Activated CD8-positive, alpha-beta memory T cell treated with anti-CD3 and anti-CD28 coated beads for 4 hours (primary cell): ENCODE data around the gene CAMK1D.
"Not testable (repeated sequence)": the region's sequence is repeated elsewhere in the genome, so short reads cannot be mapped to it uniquely, and the experiment has no call there.

ENCODE experiments used
- DNase-seq, 2 donors: peaks; one replicate each; pipeline ENCODE4 v3.0.0-alpha.2; 2020; ENCODE audit warnings: low read depth in 2 of 2

CAMK1D gene

DNA sequence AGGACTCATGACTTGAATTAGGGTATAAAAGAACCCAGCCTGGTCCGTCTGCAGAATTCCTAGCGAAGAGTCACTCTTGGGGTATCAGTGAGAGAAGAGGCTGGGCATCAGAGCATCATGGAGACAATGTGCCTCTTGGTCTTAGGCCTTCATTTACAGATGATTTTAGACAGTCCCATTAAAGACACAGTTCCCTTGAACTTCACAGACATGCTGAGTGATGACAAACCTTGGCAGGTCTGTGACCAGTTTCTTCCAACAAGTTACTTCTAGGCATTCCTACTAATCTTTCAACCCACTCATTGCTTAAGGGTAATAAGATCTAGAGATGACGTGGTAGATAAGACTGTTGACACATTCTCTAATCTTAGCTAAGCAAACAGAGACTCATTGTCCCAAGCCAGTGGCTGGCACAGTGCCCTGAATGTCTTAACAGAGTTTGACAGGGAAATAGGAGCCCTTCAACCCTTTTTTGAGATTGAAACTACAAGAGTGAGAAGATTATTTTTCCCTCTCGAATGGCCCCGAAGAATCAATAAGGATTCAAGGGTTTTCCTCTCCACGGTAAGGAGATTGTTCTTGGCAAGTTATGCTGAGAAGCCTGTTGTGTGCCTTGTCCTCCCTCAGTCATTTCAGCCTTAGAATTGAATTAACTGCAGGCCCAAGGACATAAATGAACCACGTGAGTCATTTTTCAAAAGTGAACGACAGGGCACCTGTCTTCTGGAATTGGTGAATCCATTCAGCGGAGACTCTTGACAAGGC is 371.1 kb downstream of the CAMK1D start:
- DNase-seq = no peak

DNA sequence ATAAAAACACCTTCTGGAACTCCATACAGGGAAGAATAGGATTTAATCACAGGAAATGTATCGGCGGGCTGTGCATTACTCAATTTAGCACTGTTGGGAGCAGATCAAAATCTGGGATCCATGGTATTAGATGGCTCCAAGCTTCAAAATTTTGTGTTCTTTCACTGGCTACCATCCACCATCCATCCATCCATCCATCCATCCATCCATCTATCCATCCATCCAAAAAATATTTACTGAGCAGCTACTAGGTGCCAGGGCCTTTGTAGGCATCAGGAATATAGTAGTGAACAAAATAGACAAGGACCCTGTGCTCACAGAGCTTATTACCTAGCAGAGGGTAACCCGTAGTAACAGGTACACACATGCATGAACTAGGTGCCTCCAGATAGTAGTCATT is 372.0 kb downstream of the CAMK1D start:
- no peak for DNase-seq

GRCh38 chr10:12723220-12723619 is 373.9 kb downstream of the CAMK1D start:
- no peak for DNase-seq

- DNase-seq = no peak
Observed at GRCh38 chr10:12724807-12725579, 375.6 kb downstream of the CAMK1D start.

GRCh38 chr10:12725580-12725888 is 376.2 kb downstream of the CAMK1D start:
- DNase-seq = not testable (repeated sequence)

DNA sequence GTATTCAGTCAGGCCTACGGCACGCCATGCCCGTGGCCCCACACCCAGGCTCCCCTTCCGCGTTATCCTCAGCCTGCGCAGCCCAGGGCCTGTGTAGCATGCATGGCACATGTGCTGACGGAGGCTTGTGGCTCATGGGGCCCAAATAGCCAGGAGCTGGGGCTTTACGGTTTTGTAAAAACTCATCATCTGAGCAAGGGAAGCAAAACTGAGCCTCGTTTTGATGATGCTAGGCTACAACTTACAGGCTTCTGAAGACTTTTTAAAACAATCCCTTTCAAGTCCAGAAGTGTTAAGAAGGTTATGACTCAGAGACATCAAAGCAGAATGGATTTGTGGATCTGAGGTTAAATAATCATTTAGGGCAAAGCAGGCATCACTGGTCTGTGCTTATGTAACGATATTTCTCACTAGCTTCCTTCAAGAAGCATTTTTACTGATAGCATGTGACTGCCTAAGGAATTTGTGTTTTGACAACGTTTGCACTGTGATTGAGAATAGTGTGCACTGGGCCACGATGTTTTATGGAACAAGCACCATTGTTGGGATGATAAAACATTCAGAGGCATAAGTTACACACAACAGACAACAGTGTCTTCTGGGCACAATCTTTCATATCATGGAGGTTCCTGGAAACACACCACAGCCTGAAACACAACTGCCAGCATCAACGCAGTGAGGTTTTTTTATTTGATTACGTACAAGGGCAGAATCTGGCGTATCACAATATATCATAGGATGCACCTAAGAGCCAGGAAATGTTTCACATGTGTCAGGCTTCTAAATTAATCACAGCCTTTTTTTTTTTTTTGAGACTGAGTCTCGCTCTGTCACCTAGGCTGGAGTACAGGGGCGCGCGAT is 377.9 kb downstream of the CAMK1D start:
- no peak for DNase-seq

DNA sequence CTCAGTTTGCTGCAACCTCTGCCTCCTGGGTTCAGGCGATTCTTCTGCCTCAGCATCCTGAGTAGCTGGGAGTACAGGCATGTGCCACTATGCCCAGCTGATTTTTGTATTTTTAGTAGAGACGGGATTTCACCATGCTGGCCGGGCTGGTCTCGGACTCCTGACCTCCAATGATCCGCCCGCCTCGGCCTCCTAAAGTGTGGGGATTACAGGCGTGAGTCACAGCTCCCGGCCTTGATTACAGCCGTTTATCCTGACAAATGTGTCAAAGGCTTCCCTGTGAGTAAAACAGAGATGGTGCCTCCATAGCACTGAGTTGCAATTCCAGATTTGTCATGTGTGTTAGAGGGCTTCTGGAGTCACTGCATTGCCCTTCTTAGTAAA is 378.5 kb downstream of the CAMK1D start:
- DNase-seq = no peak

DNA sequence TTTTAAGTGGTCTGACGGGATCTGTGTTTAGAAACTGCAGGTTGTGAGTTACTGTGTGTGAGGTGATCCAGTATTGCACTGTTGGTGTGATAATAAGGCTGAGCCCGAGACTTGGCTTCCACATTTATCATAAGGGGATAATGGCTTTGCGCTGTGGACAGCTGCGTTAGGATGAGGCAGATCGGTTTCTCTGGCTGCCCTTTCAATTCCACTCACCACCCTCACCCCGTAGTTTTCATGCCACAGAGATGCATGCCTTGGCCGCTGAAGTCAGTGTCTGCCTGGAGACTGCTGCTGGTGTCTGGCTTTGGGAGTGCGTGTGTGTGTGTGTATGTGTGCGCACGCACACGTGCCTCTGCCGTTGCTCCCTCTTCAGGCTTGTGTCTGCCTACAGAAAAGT is 379.1 kb downstream of the CAMK1D start:
- no peak for DNase-seq

DNA sequence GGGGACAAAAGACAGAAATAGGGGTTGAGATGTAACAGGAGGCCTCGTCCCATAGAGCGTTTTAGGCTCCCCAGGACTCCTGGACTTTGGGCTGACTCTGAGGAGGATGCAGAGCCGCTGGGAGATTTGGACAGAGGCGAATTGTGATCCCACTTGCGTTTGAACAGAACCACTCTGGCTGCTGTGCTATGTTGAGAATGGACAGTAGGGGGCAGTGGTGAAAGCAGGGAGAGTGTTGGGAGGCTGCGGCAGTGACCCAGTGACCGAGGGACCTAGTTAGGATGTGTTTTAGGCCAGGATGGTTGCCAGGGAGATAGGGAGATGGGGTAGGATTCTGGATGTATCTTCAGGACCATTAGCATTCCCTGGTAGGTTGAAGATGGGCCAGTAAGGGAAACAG is 380.5 kb downstream of the CAMK1D start:
- no peak for DNase-seq

DNA sequence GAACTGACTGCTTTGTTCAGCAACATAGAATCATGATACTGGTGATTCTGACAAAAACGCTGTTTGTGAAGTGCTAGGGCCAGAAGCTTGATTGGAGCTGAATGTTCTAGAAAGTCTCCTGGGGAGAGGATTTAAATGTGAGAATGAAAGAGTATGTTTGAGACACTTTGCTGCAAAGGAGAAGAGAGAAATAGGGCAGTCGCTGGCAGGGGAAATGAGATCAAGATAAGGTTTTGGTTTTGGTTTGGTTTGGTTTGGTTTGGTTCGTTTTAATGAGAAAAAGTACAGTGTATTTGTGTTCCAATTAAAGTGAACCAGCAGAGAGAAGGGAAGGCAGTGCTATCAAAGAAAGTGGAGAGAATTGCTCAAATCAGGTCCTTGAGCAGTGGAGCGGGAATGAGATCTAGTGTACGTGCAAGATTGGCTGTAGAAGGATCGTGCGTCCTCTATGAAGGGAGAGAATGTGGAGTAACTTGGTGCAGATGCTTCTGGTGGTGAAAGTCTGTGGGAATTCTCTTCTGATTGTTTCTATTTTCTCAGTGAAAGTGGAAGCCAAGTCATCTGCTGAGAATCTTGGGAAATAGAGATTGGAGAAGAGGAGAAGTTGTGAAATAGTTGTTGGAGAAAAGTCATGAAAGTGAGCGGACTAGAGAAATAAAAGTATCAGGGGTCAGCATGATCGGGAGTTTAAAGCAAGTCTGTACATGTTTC is 381.6 kb downstream of the CAMK1D start:
- no peak for DNase-seq

DNA sequence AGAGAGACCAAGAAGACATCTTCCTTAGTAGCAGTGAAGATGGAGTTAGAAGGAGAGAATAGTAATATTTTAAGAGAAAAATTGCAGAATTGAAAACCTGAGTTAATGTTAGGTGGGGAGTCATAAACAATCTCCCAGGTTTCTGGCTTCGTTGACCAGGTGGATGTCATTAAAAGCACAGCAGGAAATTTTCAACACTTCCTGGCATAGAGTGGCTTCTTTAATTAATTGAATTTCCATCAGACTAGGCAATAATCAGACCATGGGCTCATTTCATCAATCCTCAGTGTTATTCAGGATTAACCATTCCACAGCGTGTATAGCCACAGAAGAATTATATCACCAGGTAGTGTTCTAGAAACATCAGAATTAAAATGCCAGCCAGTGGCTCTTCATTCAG is 383.9 kb downstream of the CAMK1D start:
- no peak for DNase-seq

DNA sequence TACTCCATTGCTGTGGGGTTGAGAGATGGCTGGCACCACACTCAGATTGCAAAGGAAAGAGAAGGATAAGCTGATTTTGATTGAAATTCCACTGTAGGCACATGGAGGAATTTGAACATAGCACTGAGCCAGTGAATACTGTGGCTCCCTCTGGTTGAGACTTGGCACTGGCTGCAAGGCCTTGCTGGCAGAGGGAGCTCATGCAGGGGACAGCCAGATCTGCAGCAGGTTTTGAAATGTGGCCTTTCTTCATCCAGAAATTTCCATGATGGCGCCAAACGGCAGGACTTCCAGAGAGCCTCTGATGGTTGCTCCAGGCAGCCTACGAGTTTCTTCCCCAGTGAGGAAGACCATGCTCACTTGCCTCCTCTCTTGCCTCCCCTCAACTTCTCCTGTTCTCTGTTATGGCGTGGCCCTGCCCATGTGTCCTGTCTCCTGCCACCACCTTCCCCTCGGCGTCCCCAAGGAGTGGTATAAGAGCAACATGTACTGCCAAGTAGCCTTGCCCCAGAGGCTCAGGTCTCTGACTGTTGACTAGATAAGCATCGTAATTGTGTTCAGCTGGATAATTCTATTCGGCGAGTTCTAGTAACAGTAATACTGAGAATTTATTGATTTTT is 386.6 kb downstream of the CAMK1D start:
- no peak for DNase-seq

DNA sequence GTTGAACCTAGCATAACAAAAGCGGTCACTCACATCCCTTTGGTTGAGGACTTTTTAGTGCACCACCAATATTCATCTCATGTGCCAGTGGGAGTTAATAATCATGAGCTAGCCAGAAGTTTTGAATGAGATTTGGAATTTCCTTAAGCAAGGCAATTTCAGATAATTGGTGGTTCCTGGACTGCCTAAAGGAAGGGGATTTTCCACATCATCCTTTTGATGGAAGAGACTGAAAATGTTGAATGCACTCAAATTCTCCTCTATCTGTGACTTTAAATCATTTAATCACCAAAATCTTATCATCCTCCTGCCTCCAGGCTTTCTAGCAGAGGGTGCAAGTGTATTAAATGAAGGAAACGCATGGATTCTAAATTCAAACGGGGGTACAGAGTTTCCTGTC is 391.5 kb downstream of the CAMK1D start:
- no peak for DNase-seq

DNA sequence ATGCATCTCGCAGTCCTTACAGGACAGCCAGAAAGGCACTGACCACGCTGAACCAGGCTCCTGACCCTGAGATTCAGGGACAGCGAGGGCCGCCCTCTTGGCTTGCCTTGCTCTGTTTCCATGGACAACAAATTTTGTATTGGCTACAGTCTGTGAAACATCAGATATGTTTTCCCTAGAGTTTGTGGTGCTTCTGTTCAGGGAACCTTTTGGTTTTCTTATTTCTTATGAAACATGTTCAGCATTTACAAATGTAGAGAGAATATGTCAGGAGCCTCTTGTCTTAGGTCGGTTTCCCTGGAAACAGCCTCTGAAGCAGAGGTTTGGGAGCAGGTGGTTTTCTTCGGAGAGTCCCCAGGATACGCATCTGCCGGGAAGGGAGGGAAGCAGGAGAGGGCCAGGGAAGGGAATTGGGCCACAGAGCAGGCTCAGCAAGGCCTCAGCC is 392.0 kb downstream of the CAMK1D start:
- no peak for DNase-seq

GRCh38 chr10:12742771-12743170 is 393.4 kb downstream of the CAMK1D start:
- DNase-seq = no peak

GRCh38 chr10:12743466-12743865 is 394.1 kb downstream of the CAMK1D start:
- not testable (repeated sequence) for DNase-seq

- DNase-seq = no peak
Observed at GRCh38 chr10:12743941-12744340, 394.6 kb downstream of the CAMK1D start.

GRCh38 chr10:12748186-12748585 is 398.8 kb downstream of the CAMK1D start:
- DNase-seq = no peak

DNA sequence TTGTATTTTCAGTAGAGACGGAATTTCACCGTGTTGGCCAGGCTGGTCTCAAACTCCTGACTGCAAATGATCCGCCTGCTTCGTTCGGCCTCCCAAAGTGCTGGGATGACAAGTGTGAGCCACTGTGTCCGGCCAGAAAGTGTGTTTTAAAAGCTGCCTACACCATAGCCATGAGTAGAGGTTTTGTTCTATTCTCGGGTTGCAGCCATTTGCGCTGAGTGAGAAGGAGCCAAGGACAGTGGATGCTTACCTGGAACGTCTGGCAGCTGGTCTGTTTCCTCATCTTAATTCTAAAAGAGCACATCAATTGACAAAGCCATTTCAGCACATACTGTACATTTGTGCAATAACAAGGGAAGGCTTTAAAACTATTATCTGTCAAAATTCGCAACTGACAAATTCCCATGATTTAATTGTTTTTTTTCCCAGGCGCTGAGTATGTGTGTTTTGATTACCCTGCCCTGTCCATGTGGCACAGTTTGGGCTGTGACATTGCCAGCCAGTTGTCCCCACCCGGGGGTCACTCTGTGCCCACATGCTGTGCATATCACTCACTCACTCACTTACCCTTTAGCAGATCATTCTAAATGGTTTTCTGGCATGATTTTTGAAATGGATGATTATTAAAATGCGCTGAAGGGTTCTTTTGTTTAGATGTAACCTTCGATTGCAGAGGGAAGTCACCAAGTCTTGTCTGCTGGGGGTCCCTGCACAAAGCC is 400.6 kb downstream of the CAMK1D start:
- no peak for DNase-seq

DNA sequence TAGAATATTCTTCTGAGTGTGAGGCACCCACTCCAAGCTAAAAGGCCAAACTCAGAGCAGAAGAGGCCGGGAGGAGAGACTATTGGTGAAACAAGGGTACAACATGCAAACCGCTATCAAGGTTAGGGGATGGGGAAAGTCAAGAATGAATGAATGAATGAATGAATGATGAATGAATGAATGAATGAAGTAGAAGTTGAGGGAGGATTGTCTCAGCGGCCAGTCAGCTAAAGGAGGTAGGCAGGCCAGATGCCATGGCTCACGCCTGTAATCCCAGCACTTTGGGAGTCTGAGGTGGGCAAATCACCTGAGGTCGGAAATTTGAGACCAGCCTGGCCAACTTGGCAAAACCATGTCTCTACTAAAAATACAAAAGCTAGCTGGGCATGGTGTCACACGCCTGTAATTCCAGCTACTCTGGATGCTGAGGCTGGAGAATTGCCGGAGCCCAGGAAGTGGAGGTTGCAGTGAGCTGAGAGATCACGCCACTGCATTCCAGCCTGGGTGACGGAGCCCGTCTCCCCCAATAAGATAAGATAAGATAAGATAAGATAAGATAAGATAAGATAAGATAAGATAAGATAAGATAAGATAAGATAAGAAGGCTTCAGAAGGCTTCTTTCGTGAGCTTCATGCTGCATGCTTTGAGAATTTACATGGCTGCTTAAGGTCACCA is 401.3 kb downstream of the CAMK1D start:
- DNase-seq = no peak
